ENCODE measurements around the gene CLEC2A. TPM values are rescaled to one million over a fixed set of nuclear protein-coding genes. Genes with fewer than 3 reads are reported as not detected.

The CLEC2A gene
- total and polyA plus RNA-seq, 2 donors (not counting 3 experiments of a cell fraction or from before 2014, with no cell fraction given): not detected

- ChIA-PET CTCF (no interaction called here), POLR2A (no interaction called here)
- Histone ChIP-seq H3K36me3 (ENCODE audit: control insufficient read depth in 2 of 2, extremely low read depth in 1 of 2, insufficient read depth in 2 of 2, low read length in 2 of 2) (no peaks in the 10 kb centered on the region), H3K27ac (ENCODE audit: insufficient read depth, low read depth, low read length) (no peak overlapping the region), H4K20me1 (replicated peaks; ENCODE audit: control insufficient read depth, extremely low read depth, insufficient read depth, low read length) (no peaks in the 10 kb centered on the region), H3K4me2 (ENCODE audit: insufficient read depth, low read length) (no peak overlapping the region), H3K27me3 (ENCODE audit: control insufficient read depth in 2 of 2, insufficient read depth in 2 of 2, low read length in 2 of 2) (peaks cover 5 to 13% of the 10 kb centered on the region in 2 experiments), H3K9me1 (replicated peaks; ENCODE audit: control insufficient read depth, extremely low read depth, insufficient read depth, low read length) (no peaks in the 10 kb centered on the region), H3K4me3 (replicated peaks in 1 of 3; ENCODE audit: insufficient read depth in 1 of 3, low read depth in 1 of 3, low read length in 3 of 3) (no peak overlapping the region), H3K9me3 (replicated peaks; ENCODE audit: control insufficient read depth, insufficient read depth, low read length) (no peaks in the 10 kb centered on the region), H2AFZ (ENCODE audit: low read depth, low read length) (no peak overlapping the region), H3K4me1 (ENCODE audit: control insufficient read depth, extremely low read depth, insufficient read depth, low read length) (no peaks in the 10 kb centered on the region), H3K79me2 (ENCODE audit: control insufficient read depth, insufficient read depth, low read length) (no peaks in the 10 kb centered on the region), H3K9ac (replicated peaks; ENCODE audit: extremely low read depth, insufficient read depth, low read length) (no peak overlapping the region)
- TF ChIP-seq POLR2A (IDR thresholded peaks at IDR 0.05; ENCODE audit: low read depth, low read length) (no peak), EZH2 (IDR thresholded peaks at IDR 0.05; ENCODE audit: borderline replicate concordance, low read depth, low read length, severe bottlenecking) (no peak), MYC (IDR thresholded peaks at IDR 0.05; ENCODE audit: low read depth, low read length) (no peak), MAX (IDR thresholded peaks at IDR 0.05; ENCODE audit: insufficient read depth, insufficient read length) (no peak), FOS (IDR thresholded peaks at IDR 0.05; ENCODE audit: borderline replicate concordance, insufficient read depth, low read length) (no peak), GATA2 (IDR thresholded peaks at IDR 0.05; ENCODE audit: insufficient read depth, insufficient read length, low read depth, low read length) (no peak), JUN (IDR thresholded peaks at IDR 0.05; ENCODE audit: borderline replicate concordance, insufficient read depth, insufficient read length, low read depth) (no peak), POLR2AphosphoS5 (IDR thresholded peaks at IDR 0.05; ENCODE audit: insufficient read depth, low read depth, low read length) (no peak)
- TF ChIP-seq, protein P1, sequence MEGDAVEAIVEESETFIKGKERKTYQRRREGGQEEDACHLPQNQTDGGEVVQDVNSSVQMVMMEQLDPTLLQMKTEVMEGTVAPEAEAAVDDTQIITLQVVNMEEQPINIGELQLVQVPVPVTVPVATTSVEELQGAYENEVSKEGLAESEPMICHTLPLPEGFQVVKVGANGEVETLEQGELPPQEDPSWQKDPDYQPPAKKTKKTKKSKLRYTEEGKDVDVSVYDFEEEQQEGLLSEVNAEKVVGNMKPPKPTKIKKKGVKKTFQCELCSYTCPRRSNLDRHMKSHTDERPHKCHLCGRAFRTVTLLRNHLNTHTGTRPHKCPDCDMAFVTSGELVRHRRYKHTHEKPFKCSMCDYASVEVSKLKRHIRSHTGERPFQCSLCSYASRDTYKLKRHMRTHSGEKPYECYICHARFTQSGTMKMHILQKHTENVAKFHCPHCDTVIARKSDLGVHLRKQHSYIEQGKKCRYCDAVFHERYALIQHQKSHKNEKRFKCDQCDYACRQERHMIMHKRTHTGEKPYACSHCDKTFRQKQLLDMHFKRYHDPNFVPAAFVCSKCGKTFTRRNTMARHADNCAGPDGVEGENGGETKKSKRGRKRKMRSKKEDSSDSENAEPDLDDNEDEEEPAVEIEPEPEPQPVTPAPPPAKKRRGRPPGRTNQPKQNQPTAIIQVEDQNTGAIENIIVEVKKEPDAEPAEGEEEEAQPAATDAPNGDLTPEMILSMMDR (IDR thresholded peaks at IDR 0.05; ENCODE audit: extremely low read depth in 1 of 2, insufficient read depth in 1 of 2, low read depth in 1 of 2, low read length in 2 of 2): no peak
- intact Hi-C loops (cut with micrococcal nuclease): no loop called here
- dilution Hi-C loops (cut with MboI; ENCODE audit: extremely low pct_ligation_motif_present, low sequenced_read_pairs): no loop called here
- no peak for DNase-seq (ENCODE audit: low read depth, low spot score)
- no peak for FAIRE-seq
- BruUV-seq (replicated peaks): no TSS peak
Measured at GRCh38 chr12:9902539-9903228, 29.5 kb downstream of the CLEC2A start.
